GM15510 (cell line): Measurements from ENCODE around the gene CCBE1.

ENCODE experiments used
- POLR2A ChIP-seq: IDR thresholded peaks from 3 replicates; pipeline ENCODE4 v1.6.1; 2011; ENCODE audit warnings: borderline replicate concordance; ENCODE audit not compliant: insufficient read length; ENCODE audit errors: extremely low read depth

Gene CCBE1

DNA sequence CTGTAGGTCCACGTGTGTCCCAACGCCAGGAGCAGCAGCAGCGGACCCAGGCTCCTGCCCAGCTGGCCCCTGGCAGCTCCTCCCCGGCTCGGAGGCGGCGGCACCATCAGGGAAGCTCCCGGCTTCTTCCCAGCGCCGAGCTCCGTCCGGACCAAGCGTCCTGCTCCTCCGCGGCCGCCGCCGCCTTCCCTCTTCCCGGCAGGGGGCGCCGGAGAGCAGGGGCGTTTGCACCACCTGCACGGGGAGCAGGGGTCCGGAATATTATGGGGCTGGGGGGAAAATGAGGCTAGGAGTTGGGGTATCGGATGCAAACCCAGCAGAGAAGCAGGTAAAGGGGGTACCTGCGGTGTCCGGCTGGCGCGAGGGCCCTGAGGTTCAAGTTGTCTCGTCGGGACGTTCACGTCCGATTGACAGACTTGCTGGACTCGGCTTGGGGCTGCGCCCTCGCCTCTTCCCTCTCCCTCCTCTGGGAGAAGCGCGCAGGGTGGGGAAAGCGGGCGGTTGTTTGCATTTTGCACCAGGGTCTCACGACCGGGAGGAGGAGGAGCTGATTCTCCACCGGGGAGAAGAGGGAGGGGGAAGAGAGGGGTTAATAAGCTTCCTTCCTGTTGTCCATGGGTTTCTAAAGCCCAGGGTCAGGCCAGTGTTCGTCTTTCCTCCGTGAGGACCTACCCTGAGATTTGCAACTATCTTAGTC, at the start of gene CCBE1:
TSS of gene CCBE1 (minus strand) at position 188 of the 697 bp plus-strand sequence.
- TF ChIP-seq POLR2A: no peak

DNA sequence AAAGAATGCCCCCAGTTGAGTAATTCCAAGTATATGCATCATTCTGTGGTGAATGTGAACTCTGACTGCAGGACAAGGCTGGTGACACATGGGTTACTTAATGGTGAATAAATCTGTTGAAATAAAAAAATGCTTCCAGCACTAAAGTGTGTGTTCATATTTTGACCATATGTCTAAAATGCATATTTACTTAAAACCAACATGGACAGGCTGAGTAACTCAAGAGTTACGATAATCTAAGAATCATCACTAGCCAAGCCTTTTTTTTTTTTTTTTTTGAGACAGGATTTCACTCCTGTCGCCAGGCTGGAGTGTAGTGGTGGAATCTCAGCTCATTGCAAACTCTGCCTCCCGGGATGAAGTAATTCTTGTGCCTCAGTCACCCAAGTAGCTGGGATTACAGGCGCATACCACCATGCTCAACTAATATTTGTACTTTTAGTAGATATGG, 47.1 kb upstream of the CCBE1 start:
- TF ChIP-seq POLR2A: no peak

GRCh38 chr18:59743566-59743965, 46.3 kb upstream of the CCBE1 start:
- TF ChIP-seq POLR2A: no peak

- no peak for TF ChIP-seq POLR2A
These were observed 45.3 kb upstream of the CCBE1 start for GRCh38 chr18:59742325-59743111.

DNA sequence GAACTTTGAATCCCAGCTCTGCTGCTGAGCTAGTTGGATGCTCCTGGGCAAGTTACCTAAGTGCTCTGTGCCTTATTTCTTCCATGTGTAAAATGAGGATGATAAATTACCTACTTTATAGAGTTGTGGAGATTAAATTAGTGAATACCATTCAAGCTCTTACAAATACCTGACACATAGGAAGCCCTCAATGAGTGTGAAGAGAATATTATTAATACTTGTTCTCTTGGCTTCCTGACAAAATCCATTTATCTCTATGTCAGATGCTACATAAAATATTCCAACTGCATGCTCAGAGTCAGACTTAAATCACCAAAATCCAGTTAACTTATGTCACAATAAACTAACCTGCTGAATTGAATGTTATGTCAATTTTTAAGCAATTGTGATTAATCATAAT, 42.9 kb upstream of the CCBE1 start:
- TF ChIP-seq POLR2A: no peak

DNA sequence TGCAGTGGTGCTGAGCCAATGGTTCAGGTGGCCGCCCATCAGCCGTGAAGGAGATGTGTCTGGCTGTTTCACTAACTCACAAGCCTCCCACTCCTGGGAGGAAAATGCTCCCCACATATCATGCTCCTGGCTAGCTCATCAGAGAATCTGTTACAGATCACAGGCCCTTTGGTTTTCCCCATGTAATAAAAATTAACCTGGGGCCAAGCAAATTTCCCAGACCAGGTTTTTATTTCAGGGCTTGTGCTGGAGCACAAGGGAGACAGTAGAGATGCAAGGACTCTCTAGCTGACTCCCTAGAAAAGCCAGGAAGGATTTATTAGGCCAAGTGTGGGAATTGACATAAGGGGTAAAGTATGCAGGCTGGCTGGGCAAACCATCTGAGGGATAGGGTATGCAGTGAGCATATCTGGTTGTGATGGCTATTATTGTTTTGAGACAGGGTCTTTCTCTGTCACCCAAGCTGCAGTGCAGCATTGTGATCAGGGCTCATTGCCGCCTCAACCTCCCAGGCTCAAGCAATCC, 40.6 kb upstream of the CCBE1 start:
- no peak for TF ChIP-seq POLR2A

DNA sequence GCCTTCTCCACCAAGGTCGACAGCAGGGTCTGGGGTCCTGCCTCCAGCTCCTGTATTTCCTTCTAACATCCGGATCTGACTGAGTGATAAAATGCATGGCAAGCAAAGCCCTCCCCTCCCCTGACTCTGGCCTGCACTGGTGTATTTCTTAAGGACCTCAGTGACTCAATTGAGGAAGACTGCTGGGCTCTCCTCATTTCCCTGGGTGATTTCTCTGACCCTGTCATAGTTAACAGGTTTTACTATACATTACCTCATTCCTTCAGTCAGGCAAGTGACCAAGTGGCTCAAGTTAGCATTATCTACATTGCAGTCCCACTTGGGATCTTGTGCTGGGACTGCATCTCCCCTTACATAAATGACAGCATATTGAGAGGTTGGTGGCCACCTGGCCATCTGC, 38.8 kb upstream of the CCBE1 start:
- no peak for TF ChIP-seq POLR2A

- no peak for TF ChIP-seq POLR2A
These were observed 38.1 kb upstream of the CCBE1 start for GRCh38 chr18:59735269-59735860.

- TF ChIP-seq POLR2A: no peak
These were observed 36.2 kb upstream of the CCBE1 start for GRCh38 chr18:59733421-59733820.

GRCh38 chr18:59730896-59731295, 33.7 kb upstream of the CCBE1 start:
- TF ChIP-seq POLR2A: no peak

DNA sequence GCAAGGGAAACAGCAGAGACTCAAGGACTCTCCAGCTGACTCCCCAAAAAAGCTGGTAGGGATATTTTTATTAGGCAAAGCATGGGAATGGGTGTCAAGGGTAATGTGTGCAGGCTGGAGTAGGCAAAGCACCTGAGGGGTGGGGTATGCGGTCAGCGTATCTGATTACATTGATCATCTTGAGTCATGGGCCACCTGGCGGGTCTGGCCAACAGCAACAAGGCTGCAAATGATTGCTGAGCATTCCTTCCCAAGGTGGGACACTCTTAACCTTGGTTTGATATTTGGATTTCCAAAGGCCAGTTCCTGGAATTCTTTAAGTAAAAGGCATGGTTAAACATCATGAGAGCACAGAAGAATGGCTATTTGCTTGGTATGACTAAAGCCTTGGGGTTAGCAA, 32.6 kb upstream of the CCBE1 start:
- no peak for TF ChIP-seq POLR2A

DNA sequence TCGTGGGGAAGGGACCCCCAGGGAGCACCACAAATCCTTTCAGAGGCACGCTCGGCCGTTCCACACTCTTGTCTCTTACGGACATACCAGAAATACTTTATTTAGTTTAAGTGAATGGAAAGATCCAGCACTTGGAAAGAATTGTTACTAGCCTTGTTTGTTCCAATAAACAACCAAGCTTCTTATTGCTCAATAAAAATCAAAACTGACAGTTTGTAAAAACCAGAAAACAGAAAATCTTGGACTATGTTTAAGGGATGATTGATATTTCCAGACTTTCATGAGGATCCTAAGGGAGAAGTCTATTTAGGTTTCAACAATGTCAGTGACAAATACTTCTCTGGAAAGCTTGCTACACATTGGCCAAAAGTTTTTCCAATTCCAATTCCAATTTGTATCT, 31.6 kb upstream of the CCBE1 start:
- TF ChIP-seq POLR2A: no peak

DNA sequence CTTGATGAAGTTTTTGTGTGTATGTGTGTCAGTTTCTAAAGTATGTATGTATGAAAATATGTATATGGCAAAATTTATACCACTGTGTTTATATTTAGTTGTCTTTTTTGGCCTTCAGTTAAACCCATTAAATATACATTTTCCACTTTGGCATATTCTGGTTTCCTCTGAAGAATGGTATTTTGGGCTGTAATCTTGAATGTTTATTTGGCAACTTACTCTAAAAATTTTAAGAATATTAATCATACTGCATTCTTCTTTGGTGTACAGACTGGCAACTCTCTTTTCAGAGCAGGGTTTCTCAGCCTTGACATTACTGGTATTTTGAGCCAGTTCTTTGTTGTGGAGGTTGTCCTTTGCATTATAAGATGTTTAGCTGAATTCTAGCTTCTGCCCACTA, 27.9 kb upstream of the CCBE1 start:
- no peak for TF ChIP-seq POLR2A

- no peak for TF ChIP-seq POLR2A
These were observed 26.9 kb upstream of the CCBE1 start for GRCh38 chr18:59724103-59724502.

- TF ChIP-seq POLR2A: no peak
These were observed 24.7 kb upstream of the CCBE1 start for GRCh38 chr18:59721931-59722330.

DNA sequence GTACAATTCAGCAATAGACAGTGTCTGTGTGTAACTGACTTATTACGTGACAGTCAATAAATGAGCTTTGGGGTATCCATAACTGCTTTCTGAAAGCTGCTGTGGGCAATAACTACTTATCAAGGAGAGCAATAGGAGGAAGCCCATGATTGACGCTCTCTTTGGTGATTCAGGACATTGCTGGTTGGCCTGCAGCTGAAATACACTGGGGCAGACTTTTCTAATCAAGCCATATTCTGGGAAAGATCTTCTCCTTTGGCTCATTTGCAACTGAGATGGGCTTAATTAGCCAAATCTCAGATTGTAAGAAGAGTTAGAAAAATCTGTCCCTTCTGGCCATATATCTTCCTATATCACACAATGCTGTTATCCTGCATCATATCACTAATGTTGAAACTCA, 24.0 kb upstream of the CCBE1 start:
- TF ChIP-seq POLR2A: no peak

- no peak for TF ChIP-seq POLR2A
These were observed 22.4 kb upstream of the CCBE1 start for GRCh38 chr18:59719544-59720181.
